GM19035 (cell line): ENCODE measurements around the gene MSI2.

Experiments
- ATAC-seq: cut with Tn5 transposase; IDR thresholded peaks from one replicate; pipeline ENCODE4 v1.9.1; 2021; ENCODE audit not compliant: unreplicated experiment

MSI2 gene

GRCh38 chr17:57515662-57516211 is 259.4 kb downstream of the MSI2 start:
- no peak for ATAC-seq

DNA sequence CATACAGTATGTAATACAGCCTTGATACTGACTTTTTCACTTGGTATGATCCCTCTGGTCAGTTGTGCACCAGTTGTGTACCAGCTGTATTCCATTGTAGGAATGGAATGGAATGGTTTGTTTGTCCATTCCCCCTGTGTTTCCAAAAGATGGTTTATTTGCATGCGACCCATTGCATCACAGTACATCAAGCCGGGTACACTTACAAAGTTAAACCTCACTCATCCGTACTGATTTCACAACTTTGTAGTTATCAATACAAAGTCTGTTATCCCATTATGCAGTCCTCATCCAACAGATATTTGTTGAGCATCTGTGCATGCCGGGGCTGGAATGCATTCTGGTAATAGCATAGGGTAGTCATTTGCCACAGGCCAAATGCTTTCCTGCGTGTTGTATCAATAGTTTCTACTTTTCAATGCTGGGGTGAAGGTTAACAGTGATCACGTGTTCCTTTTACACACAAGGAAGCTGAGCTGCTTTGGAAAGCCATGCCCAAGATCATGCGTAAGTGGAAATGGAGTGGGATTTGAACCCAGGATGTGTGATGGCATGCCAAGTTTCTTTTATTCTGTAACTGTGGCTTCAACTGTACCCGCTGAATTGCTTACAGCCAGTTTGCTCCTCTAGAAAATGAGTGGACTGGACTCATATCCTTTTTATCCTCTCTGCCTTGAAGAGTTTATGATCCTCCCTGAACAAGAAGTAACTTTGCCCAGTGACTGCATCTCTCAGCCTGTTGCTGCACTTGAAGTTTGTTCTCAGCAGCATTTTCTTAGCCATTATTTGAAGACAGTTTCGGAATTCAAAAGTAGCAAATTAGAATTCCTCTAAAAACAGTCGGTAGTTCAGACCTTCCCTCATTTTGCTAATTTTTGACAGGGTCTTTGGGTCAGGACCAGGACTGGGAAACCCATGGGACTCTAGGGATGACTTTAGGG is 260.2 kb downstream of the MSI2 start:
- no peak for ATAC-seq

- ATAC-seq, result no peak
These were observed 260.9 kb downstream of the MSI2 start for GRCh38 chr17:57517273-57517631.

- no peak for ATAC-seq
These were observed 261.5 kb downstream of the MSI2 start for GRCh38 chr17:57517632-57518456.

- no peak for ATAC-seq
These were observed 262.6 kb downstream of the MSI2 start for GRCh38 chr17:57518587-57519581.

- ATAC-seq, result no peak
These were observed 263.5 kb downstream of the MSI2 start for GRCh38 chr17:57519800-57520199.

GRCh38 chr17:57521606-57522005 is 265.3 kb downstream of the MSI2 start:
- no peak for ATAC-seq

DNA sequence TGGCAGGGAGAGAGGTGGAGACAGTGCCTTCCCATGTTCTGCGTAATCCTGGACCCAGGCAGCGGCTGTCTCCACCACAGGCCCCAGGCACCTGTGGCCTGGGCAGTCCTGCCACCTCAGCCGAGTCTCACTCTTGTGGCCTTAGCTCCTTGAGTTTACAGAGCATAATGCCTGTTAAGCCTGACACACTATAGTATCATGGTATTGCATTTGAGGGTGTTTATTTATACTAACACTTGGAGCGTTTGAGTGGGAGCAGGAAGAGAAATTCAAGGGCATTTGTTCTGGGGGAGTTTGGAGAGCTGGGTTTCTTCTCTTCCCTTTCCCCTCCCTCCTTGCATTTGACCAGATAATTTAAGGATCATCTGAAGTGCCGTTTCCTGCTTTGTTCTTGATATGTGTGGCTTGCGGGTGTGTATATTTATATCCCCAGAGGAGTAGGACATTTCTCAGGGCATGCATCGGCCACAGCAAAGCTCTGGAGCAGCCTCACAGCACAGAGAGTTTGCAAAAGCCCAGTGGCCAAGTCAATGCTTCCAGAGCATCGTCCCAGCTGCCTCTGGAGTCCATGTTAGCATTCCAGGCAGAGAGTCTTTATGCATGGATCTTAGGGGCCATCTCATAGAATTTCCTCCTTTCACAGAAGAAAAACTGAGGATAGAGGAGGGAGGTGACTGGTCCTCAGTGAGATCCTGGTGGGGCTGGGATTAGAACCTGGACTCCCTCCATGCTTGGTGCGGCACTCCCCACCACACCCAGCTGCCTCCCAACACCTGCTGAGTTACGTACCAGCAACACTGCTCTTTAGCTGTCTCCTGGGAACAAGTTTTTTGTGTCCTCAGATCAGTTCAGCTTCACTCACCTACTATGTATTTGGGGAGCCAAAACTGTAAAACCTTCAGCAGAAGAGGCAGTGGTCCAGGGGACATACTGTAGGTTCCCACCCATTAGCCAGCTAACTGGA is 266.0 kb downstream of the MSI2 start:
- no peak for ATAC-seq

- ATAC-seq, result no peak
These were observed 267.8 kb downstream of the MSI2 start for GRCh38 chr17:57523926-57524632.

- no peak for ATAC-seq
These were observed 268.7 kb downstream of the MSI2 start for GRCh38 chr17:57524839-57525568.

DNA sequence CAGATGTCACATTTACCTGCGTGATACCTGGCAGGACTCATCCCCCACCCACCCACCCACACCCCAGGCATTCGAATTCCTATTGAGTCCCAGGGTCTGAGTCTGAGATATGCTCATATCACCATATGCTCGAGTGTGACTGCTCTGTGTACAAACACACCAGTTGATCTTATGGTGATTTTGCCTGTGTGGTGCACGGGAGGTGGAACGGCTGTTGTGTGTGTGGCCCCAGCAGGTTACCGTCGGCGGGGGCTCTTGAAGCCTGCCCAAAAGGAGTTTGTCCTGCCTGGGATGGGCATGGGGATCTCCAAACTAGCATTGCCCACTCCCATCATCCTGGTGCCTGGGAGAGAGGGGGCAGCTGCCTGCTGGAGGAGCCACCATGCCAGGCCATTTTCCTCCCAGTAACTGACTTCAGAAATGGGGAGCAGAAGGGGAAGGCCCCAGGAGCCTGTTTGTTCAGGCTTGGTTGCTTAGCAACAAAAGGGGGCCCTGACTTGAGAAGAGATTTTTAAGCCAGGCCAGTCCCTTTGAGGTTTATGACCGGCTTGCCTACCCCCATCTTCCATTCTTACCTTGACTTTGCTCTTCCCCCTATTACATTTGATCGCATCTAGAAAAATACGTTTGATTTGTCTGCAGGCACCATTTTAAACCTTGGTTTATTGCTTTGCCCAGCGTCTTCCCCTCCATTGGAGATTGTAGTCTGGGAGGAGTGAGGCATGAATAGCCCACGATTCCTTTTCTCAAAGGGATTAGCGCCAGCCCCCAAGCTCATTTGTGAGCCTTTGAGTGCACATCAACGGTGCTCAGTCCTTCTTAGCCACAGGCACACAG is 271.1 kb downstream of the MSI2 start:
- no peak for ATAC-seq

DNA sequence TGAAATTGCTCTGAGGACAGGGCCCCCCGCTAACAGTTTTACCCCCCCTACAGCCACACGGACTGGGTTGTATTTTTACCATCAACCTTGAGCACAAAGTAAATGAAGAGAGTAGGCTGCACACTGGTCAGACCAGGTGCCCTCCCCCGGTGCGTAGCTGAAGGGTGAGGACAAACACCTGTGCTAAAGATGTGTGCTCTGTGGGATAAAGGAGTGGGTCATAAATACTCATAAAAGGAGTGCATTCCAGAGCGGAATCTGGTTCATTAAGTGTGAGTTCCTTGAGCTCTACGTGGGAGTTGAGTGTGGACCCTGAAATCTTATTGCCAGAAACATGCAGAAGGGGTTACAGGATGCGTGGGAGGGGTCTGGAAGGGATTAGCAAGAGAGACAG is 271.7 kb downstream of the MSI2 start:
- ATAC-seq, result no peak

DNA sequence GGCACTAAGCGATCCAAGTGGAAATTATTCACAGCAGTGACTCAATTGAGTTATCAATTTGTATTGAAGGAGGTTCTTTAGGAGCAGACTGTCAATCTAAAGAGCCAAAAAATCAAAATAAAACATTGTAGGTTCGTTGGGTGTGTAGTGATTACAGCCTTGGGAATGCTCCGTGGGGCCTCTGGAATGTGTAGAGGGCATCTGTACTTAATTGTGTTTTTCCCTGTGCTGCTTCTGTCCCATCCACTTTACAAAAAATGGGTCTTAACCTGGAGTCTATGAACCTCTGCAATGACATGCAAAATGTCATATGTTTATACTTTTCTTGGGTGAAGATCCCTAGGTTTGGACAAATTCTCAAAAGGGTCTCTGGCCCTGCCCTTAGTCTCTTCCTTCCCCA is 273.7 kb downstream of the MSI2 start:
- no peak for ATAC-seq

GRCh38 chr17:57530508-57530907 is 274.2 kb downstream of the MSI2 start:
- no peak for ATAC-seq

DNA sequence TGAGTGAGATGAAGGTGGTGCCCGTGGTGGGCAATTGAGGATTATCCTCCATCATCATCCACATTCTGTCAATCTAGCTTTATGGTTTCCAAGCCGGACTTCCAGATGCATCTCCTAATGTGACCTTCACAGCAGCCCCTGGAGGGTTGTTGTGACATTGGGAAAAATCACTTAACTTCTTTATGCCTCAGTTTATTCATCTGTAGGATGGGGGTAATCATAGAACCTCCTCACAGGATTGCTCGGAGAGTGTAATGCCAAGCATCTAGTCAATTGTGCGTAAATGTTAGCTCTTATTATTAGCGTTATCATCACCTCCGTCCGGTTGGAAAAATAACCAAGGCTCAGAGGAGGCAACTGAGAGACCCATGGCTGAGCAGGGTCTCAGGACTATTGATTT is 274.8 kb downstream of the MSI2 start:
- ATAC-seq, result no peak

- ATAC-seq, result no peak
These were observed 275.6 kb downstream of the MSI2 start for GRCh38 chr17:57531648-57532504.
